MCF 10A (cell line): ENCODE data around the gene KCNMA1. TPM values are rescaled to one million over a fixed set of nuclear protein-coding genes. Genes with fewer than 3 reads are reported as not detected.

Source experiments
- BruUV-seq: library from RNA; stranded (reverse); fragments of 400-500 nt; replicated peaks from 2 replicates; lab custom pipeline; 2021; lab: Mats Ljungman, UMichigan
- CTCF ChIA-PET: fragments of 300-600 bp; sonication (Branson Sonifier 250); formaldehyde crosslinking; extraction: SDS; loops from one replicate; lab custom pipeline; 2021; ENCODE audit warnings: antibody characterized with exemption, inconsistent platforms; lab: Yijun Ruan, JAX
- POLR2A ChIA-PET: fragments of 300-600, 350-650 bp; sonication (Branson Sonifier 250); formaldehyde crosslinking; extraction: SDS; loops from one replicate; lab custom pipeline; 2020; ENCODE audit warnings: antibody characterized with exemption, inconsistent platforms; lab: Yijun Ruan, JAX
- DNase-seq: peaks from one replicate; pipeline ENCODE4 v3.0.0-alpha.2; 2018; ENCODE audit not compliant: unreplicated experiment
- H3K27ac Mint-ChIP-seq: one replicate; pipeline ENCODE4 v1.8.0; 2022; ENCODE audit warnings: mild to moderate bottlenecking, low read depth, mixed read lengths; ENCODE audit not compliant: unreplicated experiment
- H3K27me3 Mint-ChIP-seq: one replicate; pipeline ENCODE4 v1.8.0; 2022; ENCODE audit warnings: mixed read lengths; ENCODE audit not compliant: insufficient read depth, unreplicated experiment
- H3K36me3 Mint-ChIP-seq: one replicate; pipeline ENCODE4 v1.8.0; 2022; ENCODE audit warnings: mild to moderate bottlenecking, moderate library complexity, mixed read lengths; ENCODE audit not compliant: insufficient read depth, unreplicated experiment
- H3K4me1 Mint-ChIP-seq: one replicate; pipeline ENCODE4 v1.8.0; 2022; ENCODE audit warnings: mixed read lengths; ENCODE audit not compliant: insufficient read depth, unreplicated experiment
- H3K4me3 Mint-ChIP-seq: one replicate; pipeline ENCODE4 v1.8.0; 2022; ENCODE audit warnings: mild to moderate bottlenecking, moderate library complexity, mixed read lengths; ENCODE audit not compliant: unreplicated experiment
- H3K9me3 Mint-ChIP-seq: one replicate; pipeline ENCODE4 v1.8.0; 2022; ENCODE audit warnings: mixed read lengths; ENCODE audit not compliant: unreplicated experiment
- intact Hi-C: fragments of 100-400 bp; cut with micrococcal nuclease; formaldehyde crosslinking; loops from 2 replicates; pipeline ENCODE4 v1.14.1; 2022
- total RNA-seq: library from RNA; stranded (reverse); gene quantifications from 2 replicates; pipeline ENCODE4 v1.2.3, GENCODE V29; 2022
- TF ChIP-seq, protein P1 (sequence below): fragments of 200-600 bp; IDR thresholded peaks from one replicate; pipeline ENCODE4 v1.8.0; 2022; ENCODE audit warnings: antibody characterized with exemption, mild to moderate bottlenecking; ENCODE audit not compliant: unreplicated experiment

The KCNMA1 gene
- total RNA-seq, 1 experiment from 2014 or later: 7.5 TPM

DNA sequence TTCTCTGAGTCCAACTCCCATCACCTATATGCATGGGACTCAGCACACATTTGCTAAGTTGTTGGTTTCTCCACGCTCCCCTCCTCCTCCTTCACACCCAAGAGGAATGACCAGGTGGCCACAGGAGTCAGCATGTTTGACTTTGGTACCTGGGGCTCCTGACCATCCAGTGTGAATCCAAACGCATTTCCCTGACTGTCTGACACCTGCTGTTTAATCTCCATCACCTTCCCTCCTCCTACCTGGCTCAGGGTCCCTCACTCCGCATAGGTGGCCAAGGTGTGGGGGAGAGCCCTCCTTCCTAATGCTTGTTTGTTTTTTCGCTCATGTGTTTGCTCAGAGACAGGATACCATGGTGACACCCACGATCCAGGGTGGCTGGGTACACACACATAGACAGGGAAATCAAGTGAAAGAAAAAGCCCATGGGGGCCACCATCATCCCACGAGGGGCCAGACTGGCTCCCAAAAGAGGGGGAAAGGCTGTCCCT, 194.9 kb downstream of the KCNMA1 start:
- no peak overlapping the region for H3K27ac Mint-ChIP-seq
- DNase-seq: no peak
- ChIA-PET POLR2A (no interaction called here), CTCF (interaction anchor here (0.6 kb wide), 1 partner anchor 277 kb away, joined by 3 read pairs; no protein-coding TSS in a partner anchor)
- H3K36me3 Mint-ChIP-seq: no peaks in the 10 kb centered on the region
- no peaks in the 10 kb centered on the region for H3K4me1 Mint-ChIP-seq
- no TSS peak for BruUV-seq
- no peaks in the 10 kb centered on the region for H3K27me3 Mint-ChIP-seq
- intact Hi-C loops: no loop called here
- TF ChIP-seq, protein P1, sequence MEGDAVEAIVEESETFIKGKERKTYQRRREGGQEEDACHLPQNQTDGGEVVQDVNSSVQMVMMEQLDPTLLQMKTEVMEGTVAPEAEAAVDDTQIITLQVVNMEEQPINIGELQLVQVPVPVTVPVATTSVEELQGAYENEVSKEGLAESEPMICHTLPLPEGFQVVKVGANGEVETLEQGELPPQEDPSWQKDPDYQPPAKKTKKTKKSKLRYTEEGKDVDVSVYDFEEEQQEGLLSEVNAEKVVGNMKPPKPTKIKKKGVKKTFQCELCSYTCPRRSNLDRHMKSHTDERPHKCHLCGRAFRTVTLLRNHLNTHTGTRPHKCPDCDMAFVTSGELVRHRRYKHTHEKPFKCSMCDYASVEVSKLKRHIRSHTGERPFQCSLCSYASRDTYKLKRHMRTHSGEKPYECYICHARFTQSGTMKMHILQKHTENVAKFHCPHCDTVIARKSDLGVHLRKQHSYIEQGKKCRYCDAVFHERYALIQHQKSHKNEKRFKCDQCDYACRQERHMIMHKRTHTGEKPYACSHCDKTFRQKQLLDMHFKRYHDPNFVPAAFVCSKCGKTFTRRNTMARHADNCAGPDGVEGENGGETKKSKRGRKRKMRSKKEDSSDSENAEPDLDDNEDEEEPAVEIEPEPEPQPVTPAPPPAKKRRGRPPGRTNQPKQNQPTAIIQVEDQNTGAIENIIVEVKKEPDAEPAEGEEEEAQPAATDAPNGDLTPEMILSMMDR: no peak
- no peak overlapping the region for H3K4me3 Mint-ChIP-seq
- no peaks in the 10 kb centered on the region for H3K9me3 Mint-ChIP-seq

DNA sequence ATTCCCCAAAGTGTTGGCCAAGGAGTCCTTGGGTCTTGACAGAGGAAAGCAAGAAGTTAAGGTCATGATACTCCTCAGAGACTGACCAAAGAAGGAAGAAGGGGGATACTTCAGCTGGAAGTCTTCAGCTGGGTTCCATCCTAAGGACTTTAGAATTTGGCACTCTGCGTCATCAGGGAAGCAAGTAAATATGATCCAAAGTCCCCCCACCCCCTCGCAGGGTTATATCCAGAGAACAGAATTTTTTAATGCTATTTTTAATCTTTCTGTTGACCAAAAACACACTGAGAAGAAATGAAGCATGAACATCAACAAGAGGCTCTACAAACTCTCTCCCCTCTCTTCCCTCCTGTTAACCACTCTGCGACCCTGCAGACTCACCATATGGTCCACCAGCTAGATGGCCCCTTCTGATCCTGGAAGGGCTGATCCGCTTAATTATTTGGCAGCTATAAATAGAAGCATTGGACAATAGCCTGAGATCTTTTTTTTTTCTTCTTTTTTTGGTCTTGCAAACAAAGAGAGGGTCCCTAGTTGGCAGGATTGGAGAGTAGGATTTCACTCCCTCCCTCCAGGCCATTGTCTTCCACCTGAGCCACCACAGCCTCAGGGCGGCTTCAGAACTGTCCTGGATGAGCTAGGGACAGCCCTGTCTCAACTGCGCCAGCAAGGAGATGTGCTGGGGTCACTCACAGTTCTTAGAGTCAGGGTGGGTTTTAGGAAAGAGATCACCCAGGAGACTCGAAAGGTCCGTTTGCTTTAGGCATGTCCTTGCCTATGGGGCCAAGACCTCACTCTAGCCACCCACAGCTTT, 196.0 kb downstream of the KCNMA1 start:
- intact Hi-C loops: no loop called here
- TF ChIP-seq, protein P1: no peak
- ChIA-PET CTCF (no interaction called here), POLR2A (interaction anchor here (1.1 kb wide), 1 partner anchor 11 kb away, joined by 6 read pairs; no protein-coding TSS in a partner anchor)
- Mint-ChIP-seq H3K36me3 (no peaks in the 10 kb centered on the region), H3K9me3 (no peaks in the 10 kb centered on the region), H3K4me3 (no peak overlapping the region), H3K27ac (no peak overlapping the region), H3K4me1 (no peaks in the 10 kb centered on the region), H3K27me3 (no peaks in the 10 kb centered on the region)
- no TSS peak for BruUV-seq
- no peak for DNase-seq

DNA sequence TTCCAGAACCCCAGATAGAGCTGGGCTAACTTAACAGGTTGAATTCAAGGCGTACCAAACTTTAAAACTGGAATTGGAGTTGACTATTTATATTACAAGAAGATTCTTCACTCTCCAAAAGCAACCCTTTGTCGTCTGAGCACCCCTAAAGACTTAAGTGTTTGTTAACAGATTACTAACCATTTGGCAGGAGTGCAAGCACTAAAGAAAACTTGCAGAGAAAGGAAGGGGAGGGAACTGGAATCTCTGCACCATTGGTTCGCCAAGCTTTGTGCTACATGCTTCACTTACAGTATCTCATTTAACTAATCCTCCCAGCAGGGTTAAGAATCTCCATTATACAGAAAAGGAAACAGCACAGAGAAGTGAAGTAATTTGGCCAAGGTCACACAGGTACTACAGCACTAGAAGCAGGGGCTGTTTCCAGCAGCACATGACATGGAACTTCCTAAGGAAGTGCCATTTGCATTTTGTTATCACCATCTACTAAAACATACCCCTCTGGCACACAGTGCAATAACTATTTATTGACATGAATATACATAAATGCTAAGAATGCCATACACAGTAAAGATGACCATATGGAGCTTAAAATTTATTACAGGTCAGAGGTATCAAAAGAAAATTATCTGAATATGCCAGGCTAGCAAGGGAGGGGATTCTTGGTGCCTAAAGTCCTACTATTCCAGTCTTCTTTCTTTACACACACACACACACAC, 201.2 kb downstream of the KCNMA1 start:
- DNase-seq: no peak
- Mint-ChIP-seq H3K27me3 (no peaks in the 10 kb centered on the region), H3K36me3 (peaks cover 5% of the 10 kb centered on the region), H3K9me3 (no peaks in the 10 kb centered on the region), H3K27ac (no peak overlapping the region), H3K4me1 (no peaks in the 10 kb centered on the region), H3K4me3 (no peak overlapping the region)
- BruUV-seq: no TSS peak
- ChIA-PET CTCF (interaction anchor here (1.6 kb wide), 1 partner anchor 205 kb away, joined by 3 read pairs; no protein-coding TSS in a partner anchor), POLR2A (no interaction called here)
- intact Hi-C loops: no loop called here
- TF ChIP-seq, protein P1: no peak

DNA sequence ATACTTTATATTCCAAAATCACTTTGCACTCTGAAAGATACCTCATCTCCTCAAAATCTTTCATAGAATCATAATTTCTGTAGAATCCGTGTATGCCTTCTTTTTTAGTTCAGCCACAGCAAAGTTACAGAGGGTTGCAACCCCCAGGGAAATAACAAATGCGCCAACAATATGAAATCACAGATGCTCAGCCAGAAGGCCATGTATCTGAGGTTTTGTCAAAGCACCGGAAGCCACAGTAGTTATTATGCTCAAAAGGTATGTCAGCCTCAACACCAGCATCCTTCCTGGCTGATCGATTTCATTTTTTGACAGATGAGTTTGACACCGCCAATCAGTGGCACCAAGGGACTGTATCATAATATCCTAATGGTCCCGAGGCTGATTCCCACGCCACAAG, 204.1 kb downstream of the KCNMA1 start:
- Mint-ChIP-seq H3K27ac (no peak overlapping the region), H3K36me3 (peaks cover 5% of the 10 kb centered on the region), H3K9me3 (no peaks in the 10 kb centered on the region), H3K4me3 (no peak overlapping the region), H3K4me1 (no peaks in the 10 kb centered on the region), H3K27me3 (no peaks in the 10 kb centered on the region)
- no peak for DNase-seq
- no TSS peak for BruUV-seq
- TF ChIP-seq, protein P1: no peak
- ChIA-PET CTCF (interaction anchor here (1.0 to 2.2 kb wide), 2 partner anchors 10 to 41 kb away, joined by 3 to 6 read pairs; no protein-coding TSS in a partner anchor), POLR2A (no interaction called here)
- intact Hi-C loops: no loop called here
